ENCODE measurements around the gene PCNT.
"Not testable (repeated sequence)": the region's sequence is repeated elsewhere in the genome, so short reads cannot be mapped to it uniquely, and the experiment has no call there.

PCNT gene

GRCh38 chr21:46428286-46428685, 104.3 kb downstream of the PCNT start:
- ATAC-seq, result no peak

- no peak for ATAC-seq
These were observed 105.2 kb downstream of the PCNT start for GRCh38 chr21:46428987-46429710.

DNA sequence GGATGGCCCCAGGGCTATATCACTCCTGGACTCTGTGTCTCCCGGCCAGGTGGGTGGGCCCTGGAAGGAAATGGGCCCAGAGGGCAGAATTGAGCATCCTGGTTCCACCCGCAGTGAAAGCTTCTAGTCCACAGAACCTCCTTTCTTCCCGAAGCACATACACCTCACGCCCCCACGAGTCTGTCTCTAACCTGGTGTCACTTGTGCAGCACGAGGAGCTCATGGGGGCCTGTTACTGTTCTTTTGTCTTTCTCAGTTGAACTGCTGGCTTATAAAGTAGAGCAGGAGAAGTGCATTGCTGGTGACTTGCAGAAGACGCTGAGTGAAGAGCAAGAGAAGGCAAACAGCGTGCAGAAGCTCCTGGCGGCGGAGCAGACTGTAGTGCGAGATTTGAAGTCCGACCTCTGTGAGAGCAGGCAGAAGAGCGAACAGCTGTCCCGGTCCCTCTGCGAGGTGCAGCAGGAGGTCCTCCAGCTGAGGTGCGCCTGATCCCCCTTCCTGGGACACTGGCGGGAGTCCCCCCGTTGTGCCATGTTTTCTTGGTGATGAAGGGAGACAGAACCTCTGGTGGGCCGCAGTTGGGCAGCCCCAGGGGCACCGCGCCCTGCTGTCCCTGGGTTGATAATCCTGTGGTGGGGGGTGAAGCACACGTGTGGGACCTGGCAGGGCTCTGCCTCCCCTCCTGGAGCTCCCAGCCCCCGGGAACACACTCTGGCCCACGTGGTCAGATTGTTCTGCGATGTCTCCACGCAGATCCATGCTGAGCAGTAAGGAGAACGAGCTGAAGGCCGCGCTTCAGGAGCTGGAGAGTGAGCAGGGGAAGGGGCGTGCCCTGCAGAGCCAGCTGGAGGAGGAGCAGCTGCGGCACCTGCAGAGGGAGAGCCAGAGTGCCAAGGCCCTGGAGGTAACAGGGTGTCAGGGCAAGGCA, 106.1 kb downstream of the PCNT start:
- ATAC-seq, result no peak

DNA sequence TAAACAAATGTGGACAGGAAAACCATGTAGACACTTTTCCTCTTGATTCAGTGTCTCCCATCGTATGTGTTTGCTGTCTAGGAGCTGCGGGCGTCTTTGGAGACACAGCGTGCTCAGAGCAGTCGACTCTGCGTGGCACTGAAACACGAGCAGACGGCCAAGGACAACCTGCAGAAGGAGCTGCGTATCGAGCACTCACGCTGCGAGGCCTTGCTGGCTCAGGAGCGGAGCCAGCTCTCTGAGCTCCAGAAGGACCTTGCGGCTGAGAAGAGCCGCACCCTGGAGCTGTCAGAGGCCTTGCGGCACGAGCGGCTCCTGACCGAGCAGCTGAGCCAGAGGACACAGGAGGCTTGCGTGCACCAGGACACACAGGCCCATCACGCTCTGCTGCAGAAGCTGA, 107.5 kb downstream of the PCNT start:
- no peak for ATAC-seq

GRCh38 chr21:46431884-46432488, 108.0 kb downstream of the PCNT start:
- no peak for ATAC-seq

DNA sequence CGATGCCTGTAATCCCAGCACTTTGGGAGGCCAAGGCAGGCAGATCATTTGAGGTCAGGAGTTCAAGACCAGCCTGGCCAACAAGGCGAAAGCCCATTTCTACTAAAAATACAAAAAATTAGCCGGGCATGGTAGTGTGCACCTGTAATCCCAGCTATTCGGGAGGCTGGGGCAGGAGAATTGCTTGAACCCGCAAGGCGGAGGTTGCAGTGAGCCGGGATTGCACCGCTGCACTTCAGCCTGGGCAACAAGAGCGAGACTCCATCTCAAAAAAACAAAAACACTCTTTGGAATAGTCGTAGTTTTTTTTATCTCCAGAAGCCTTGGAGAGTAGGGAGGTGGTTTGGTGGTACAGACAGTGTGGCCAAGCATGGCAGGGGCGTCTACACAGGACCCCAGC, 109.2 kb downstream of the PCNT start:
- not testable (repeated sequence) for ATAC-seq

DNA sequence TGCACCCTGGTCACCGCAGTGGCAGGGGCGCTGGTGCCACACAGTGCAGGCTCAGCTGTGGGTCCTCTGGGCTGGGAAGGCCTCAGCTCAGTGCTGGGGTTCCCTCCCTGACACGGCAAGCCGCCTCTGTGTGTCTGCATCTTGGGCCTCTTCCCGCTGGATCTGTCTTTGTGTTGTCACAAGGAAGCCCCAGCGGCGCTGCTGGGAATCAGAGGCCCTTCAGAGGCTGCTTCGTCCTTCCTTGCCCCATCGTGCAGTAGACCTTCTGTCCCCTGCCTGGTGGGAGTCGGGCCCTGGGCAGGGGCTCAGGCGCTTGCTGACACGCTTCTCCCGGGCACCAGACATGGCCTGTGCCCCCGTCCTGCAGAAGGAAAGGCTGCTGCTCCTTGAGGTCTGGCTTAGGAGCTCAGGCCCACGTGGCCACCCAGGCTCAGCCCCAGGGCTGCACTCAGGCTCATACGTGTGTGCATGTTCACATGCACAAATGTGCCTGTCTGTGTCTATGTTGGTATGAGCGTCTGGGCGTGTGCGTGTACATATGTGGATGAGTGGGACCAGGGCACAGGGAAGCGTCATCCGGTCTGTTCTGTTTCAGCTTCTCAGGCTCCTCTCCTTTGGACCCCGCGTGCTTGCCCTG, 110.5 kb downstream of the PCNT start:
- no peak for ATAC-seq

- ATAC-seq, result no peak
These were observed 111.9 kb downstream of the PCNT start for GRCh38 chr21:46435786-46436227.

DNA sequence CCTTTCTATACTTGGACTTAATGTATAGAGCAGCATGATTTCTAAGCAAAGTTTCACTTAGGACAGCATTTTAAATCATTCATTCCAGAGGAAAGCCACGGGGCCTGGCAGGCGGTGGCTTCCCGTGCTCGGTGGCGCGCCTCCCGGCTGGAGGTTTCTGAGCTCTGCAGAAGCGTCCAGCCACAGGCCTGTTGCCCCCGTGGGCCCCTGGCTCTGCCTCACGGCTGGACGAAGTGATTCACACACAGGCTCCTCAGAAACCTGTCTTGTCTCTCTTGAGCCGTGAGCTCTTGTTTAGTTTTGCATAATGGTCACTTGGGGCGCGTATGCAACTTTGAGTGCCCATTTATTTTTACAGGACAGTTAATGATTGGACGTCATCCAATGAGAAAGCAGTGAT, 112.7 kb downstream of the PCNT start:
- ATAC-seq, result no peak

DNA sequence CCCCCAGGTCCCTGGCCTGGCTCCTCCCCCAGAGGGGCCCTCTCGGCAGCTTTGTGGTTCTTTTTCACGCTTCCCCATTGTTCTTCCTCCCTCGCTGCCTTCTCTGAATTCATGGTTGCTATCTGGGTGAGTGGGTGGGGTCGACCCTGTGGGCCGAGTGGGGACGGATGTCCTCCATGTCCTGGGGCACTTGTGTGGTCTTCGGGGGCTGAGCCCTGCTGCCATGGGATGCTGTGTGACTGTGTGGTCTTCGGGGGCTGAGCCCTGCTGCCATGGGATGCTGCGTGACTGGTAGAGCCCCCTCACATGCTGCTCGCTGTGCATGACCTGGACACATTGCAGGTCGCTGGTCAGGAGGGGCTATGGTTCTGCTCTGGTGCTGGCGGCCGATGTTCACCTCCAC, 113.1 kb downstream of the PCNT start:
- no peak for ATAC-seq

GRCh38 chr21:46437511-46437910, 113.6 kb downstream of the PCNT start:
- ATAC-seq, result no peak

GRCh38 chr21:46438241-46438640, 114.3 kb downstream of the PCNT start:
- no peak for ATAC-seq

- no peak for ATAC-seq
These were observed 116.0 kb downstream of the PCNT start for GRCh38 chr21:46439906-46440305.

GRCh38 chr21:46441331-46441730, 117.4 kb downstream of the PCNT start:
- ATAC-seq, result no peak

DNA sequence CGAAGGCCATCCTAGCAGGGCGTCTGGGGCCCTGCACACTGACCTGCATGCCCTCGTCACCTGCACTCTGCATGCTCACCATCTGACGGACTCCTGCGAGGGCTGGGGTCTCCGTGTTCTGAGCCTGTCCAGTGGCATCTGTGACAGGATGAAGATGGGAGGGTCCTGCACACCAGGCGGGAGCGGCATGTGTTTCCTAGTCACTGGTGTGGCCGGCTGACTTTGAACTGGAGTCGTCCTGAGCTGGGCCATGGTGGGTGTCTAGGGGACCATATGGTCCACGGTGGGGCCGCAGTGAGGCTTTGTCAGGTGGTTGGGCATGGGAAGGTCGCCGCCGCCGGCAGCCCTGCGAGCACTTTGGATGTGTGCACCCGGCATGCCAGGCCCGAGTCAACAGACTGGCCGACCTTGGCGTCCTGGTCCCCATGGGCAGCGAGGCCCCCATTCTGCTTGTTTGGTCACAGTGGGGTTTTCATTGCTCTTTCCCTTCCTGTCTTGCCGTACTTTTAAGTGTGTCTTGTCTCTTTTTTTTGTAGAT, 118.1 kb downstream of the PCNT start:
- no peak for ATAC-seq

DNA sequence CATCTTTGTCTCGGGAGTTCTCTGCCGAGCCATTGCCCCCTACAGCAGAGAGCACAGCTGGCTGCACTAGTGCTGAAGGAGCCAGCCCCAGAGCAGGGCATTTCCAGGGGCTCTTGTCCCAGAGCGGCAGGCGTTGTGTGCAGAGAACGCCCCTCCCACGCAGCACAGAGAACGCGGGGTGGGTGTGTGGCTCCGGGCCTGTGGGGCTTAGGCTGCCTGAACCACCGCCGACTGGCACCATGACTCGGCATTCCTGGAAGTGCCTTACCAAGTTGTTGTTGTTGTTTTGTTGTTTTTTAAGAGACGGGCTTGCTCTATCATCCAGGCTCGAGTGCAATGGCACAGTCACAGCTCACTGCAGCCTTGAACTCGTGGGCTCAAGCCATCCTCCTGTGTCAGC, 119.0 kb downstream of the PCNT start:
- ATAC-seq, result no peak

GRCh38 chr21:46443910-46444309, 120.0 kb downstream of the PCNT start:
- no peak for ATAC-seq

GRCh38 chr21:46448108-46448507, 124.2 kb downstream of the PCNT start:
- ATAC-seq, result no peak

GRCh38 chr21:46448855-46449254, 124.9 kb downstream of the PCNT start:
- ATAC-seq, result not testable (repeated sequence)

GRCh38 chr21:46452710-46453109, 128.8 kb downstream of the PCNT start:
- ATAC-seq, result no peak

GRCh38 chr21:46454142-46454541, 130.2 kb downstream of the PCNT start:
- no peak for ATAC-seq

GRCh38 chr21:46454634-46455390, 130.9 kb downstream of the PCNT start:
- ATAC-seq, result no peak

Data from activated CD4-positive, CD25-positive, alpha-beta regulatory T cell treated with anti-CD3 and anti-CD28 coated beads, Interleukin-2, amount 50 U/mL, for 24 hours (primary cell).